Stimulated activated CD8-positive, alpha-beta memory T cell treated with anti-CD3 and anti-CD28 coated beads, Interleukin-2, amount 100 ng/mL, for 48 hours (primary cell): ENCODE results near the gene OBSCN.

ENCODE experiments used
- DNase-seq, 2 donors: peaks; one replicate each; pipeline ENCODE4 v3.0.0-alpha.2; 2020; ENCODE audit warnings: low read depth in 2 of 2

Gene OBSCN

GRCh38 chr1:228368801-228369607 is 161.2 kb downstream of the OBSCN start:
- no peak for DNase-seq

DNA sequence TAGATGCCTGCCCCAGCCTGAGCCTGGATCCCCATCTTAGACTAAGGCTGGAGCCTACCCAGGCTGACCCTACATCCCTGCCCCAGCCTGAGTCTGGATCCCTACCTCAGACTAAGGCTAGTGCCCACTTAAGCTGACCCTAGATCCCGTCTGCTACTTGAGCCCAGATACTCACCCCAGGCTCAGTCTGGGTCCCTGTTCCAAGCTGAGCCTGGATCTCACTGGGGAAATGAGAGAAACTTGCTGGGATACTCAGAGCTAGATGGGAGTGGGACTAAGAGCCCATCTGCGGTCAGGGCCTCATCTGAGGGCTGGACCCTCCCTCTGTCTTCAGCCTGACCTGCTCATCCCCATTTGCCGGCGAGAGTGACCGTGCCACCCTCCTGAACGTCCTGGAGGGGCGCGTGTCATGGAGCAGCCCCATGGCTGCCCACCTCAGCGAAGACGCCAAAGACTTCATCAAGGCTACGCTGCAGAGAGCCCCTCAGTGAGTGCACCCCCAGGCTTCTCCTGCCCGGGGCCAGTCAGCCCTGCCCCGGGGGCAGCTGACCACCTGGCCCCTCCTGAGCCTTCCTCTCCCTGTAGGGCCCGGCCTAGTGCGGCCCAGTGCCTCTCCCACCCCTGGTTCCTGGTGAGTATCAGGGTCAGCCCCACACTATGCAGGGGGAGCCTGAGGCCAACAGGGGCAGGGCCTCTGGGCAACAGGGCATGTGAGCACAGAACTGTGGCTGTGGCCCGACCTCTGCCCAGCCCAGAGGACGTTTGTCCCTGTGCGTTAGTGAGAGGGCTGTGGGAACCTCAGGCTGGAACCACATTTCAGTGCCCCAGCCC is 162.0 kb downstream of the OBSCN start:
- no peak for DNase-seq

DNA sequence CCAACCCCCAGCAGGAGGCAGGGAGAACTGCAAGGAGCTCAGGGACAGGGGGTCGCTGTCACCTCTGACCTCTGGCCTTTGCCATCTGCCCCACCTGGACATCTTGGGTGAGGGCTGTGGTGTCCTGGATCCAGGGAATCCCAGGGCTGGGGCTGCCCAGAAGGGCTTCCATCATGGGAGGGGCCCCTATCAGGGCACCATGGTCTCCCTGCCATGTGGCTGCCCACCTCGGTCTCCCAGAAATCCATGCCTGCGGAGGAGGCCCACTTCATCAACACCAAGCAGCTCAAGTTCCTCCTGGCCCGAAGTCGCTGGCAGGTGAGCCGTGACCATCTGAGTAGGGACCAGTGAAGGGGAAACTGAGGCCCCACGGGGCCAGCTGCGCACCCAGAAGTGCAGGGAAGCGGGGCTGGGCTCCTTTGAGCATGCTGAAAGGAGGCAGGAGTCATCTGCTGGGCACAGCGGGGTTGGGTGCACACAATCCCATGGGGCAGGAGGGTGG is 162.6 kb downstream of the OBSCN start:
- DNase-seq, result no peak

- DNase-seq, result no peak
These were observed 163.3 kb downstream of the OBSCN start for GRCh38 chr1:228370941-228371740.

- DNase-seq, result no peak
These were observed 163.9 kb downstream of the OBSCN start for GRCh38 chr1:228371741-228372182.

- no peak for DNase-seq
These were observed 164.5 kb downstream of the OBSCN start for GRCh38 chr1:228372183-228373003.

DNA sequence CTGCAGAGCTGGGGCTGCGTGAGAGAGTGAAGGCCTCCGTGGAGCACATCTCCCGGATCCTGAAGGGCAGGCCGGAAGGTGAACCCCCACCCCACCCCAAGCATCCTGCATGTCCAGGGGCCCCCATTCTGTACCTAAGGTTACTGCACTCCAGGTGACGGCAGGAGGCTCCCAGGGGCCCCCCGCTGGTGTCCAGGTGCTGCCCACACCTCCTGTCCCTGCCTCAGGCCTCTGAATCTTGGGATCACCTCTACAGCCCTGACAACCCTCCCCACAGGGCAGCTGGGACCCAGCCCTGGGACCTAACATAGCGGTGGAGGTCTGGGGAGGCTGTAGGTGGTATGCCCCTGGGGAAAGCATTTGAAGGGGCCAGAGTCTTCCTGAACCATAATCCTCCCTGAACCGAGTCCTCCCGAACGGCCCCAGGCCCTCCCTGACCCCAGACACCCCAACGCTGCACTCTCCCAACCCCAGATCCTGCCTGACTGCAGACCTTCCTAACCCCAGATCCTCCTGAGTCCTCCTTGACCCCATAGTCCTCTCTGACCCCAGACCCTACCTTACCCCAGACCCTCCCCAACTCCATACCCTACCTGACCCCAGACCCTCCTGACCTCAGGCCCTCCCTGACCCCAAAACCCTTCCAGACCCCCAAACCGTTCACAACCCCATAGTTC is 165.3 kb downstream of the OBSCN start:
- no peak for DNase-seq

GRCh38 chr1:228373681-228374571 is 166.1 kb downstream of the OBSCN start:
- no peak for DNase-seq

- no peak for DNase-seq
These were observed 167.1 kb downstream of the OBSCN start for GRCh38 chr1:228374711-228375577.

- DNase-seq, result no peak
These were observed 167.9 kb downstream of the OBSCN start for GRCh38 chr1:228375578-228376261.

DNA sequence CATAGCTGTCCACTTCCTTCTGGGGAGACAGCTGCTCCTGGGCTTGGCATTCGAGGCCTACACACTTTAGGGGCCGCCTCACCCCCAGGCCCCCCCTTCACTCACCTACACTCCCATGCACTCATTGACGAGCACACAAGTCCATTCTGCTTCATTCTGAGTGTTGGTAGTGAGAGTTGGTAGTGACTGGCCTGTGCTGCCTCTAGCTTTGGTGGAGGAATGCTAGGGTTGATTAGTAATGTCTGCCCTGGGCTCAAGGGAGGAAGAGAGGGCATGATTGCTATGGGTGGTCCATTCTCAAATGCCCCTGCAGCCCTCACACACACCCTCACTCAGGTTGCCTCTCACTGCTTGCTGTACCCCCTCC is 168.4 kb downstream of the OBSCN start:
- no peak for DNase-seq

GRCh38 chr1:228376651-228377631 is 169.1 kb downstream of the OBSCN start:
- no peak for DNase-seq

DNA sequence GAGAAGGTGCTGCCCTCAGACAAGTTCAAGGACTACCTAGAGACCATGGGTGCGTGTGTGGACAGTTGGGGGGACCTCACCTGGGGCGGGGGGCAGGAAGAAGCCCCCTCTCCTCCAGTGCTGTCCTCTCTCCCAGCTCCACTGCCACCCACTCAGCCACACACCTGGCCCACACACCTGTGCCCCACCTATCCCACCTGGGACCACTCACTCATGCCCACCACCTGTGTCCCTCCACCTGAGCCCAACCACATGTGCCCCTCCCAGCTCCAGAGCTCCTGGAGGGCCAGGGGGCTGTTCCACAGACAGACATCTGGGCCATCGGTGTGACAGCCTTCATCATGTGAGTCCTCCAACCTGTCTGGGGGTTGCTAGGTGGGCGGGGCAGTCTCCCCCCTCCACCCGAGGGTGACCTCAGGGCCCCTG is 169.8 kb downstream of the OBSCN start:
- no peak for DNase-seq

DNA sequence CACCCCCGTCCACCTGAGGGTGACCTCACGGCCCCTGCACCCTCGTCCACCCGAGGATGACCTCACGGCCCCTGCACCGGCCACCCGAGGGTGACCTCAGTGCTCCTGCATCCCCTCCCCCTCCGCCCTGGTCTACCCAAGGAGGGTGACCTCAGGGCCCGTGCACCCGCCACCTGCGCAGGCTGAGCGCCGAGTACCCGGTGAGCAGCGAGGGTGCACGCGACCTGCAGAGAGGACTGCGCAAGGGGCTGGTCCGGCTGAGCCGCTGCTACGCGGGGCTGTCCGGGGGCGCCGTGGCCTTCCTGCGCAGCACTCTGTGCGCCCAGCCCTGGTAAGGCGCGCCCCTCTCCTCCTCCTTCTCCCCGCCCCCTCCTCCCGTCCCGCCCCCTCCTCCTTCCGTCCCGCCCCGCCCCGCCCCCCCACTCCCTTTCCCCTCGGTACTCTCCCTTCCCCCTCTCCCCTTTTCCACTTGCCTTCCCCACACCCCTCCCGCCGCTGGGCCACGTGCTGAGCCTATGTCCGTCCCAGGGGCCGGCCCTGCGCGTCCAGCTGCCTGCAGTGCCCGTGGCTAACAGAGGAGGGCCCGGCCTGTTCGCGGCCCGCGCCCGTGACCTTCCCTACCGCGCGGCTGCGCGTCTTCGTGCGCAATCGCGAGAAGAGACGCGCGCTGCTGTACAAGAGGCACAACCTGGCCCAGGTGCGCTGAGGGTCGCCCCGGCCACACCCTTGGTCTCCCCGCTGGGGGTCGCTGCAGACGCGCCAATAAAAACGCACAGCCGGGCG is 170.4 kb downstream of the OBSCN start:
- peak; percentile 43 to 52 for DNase-seq

DNA sequence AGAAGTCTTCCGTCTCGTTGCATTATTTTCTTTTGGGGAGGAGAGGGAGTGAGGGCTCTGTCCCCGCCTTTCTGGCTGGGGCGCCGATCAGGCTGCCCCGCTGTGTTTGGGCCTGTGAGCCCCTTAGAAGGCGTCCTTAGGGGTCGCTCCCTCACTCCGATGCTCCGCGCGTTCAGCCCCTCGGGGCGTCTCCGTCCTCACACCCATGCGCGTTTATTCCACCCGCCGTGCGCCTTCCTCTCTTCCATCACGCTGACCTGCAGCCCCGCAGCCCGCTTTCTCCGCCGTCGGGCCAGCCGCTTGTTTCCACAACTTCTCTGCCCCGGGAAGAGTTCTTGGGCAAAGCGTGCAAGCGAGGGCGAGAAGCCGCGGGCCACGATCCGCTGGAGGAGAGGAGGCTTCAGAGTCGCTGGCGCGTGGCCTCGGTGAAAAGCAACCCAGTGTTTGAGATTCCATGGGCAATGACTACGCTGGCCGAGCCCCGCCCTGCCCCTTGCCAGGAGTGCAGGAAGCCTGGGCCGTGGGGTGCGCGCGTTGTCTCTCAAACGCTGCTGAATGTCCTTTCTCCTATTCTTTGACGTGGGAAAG is 171.1 kb downstream of the OBSCN start:
- no peak for DNase-seq
